HepG2 (cell line): ENCODE results near the gene RBCK1. TPM values are rescaled to one million over a fixed set of nuclear protein-coding genes. Genes with fewer than 3 reads are reported as not detected.

Experiments used
- ATF7-NPFF ChIP-seq: sonication (generic); formaldehyde crosslinking; IDR thresholded peaks from 2 replicates; pipeline ENCODE4 v1.8.1; 2023; ENCODE audit warnings: mild to moderate bottlenecking, low read depth, missing genetic modification reagents, moderate library complexity
- CREBL2 ChIP-seq: sonication (generic); formaldehyde crosslinking; IDR thresholded peaks from 2 replicates; pipeline ENCODE4 v1.8.1; 2023; ENCODE audit warnings: missing genetic modification reagents, mild to moderate bottlenecking, borderline replicate concordance
- ETV5 ChIP-seq: IDR thresholded peaks from 2 replicates; pipeline ENCODE4 v1.6.1; 2018; ENCODE audit warnings: missing biosample characterization, missing genetic modification reagents, inconsistent platforms, borderline replicate concordance
- GPN1 ChIP-seq: sonication (generic); formaldehyde crosslinking; IDR thresholded peaks from 2 replicates; pipeline ENCODE4 v1.5.1; 2020; ENCODE audit warnings: missing genetic modification reagents, borderline replicate concordance
- HNRNPL ChIP-seq: fragments of 200-400 bp; formaldehyde crosslinking; IDR thresholded peaks from 2 replicates; pipeline ENCODE4 v1.6.1; 2017; ENCODE audit warnings: mild to moderate bottlenecking, low read depth, low read length
- NFYB ChIP-seq: sonication (generic); formaldehyde crosslinking; IDR thresholded peaks from 2 replicates; pipeline ENCODE4 v1.4.0; 2020; ENCODE audit warnings: missing genetic modification reagents
- PHF8 ChIP-seq: sonication (generic); formaldehyde crosslinking; IDR thresholded peaks from 2 replicates; pipeline ENCODE4 v1.5.0; 2020; ENCODE audit warnings: missing genetic modification reagents
- PLSCR1 ChIP-seq: sonication (generic); formaldehyde crosslinking; IDR thresholded peaks from 2 replicates; pipeline ENCODE4 v1.5.0; 2020; ENCODE audit warnings: missing genetic modification reagents, mild to moderate bottlenecking, borderline replicate concordance
- SOX5 ChIP-seq: IDR thresholded peaks from 2 replicates; pipeline ENCODE4 v1.6.1; 2016; ENCODE audit warnings: borderline replicate concordance
- SP4 ChIP-seq: sonication (generic); formaldehyde crosslinking; IDR thresholded peaks from 2 replicates; pipeline ENCODE4 v1.8.1; 2023; ENCODE audit warnings: mild to moderate bottlenecking, missing genetic modification reagents
- SRSF9 ChIP-seq: fragments of 200-400 bp; formaldehyde crosslinking; IDR thresholded peaks from 2 replicates; pipeline ENCODE4 v1.6.1; 2018; ENCODE audit warnings: borderline replicate concordance, mild to moderate bottlenecking, low read depth, low read length; ENCODE audit not compliant: insufficient read depth, poor library complexity, severe bottlenecking
- TERF1 ChIP-seq: sonication (generic); formaldehyde crosslinking; IDR thresholded peaks from 2 replicates; pipeline ENCODE4 v1.8.0; 2022; ENCODE audit warnings: mild to moderate bottlenecking, missing genetic modification reagents, moderate library complexity
- U2AF2 ChIP-seq: fragments of 200-400 bp; formaldehyde crosslinking; IDR thresholded peaks from 2 replicates; pipeline ENCODE4 v1.6.1; 2017; ENCODE audit warnings: low read depth, mild to moderate bottlenecking, low read length
- ZMYM3 ChIP-seq: sonication (generic); formaldehyde crosslinking; IDR thresholded peaks from 2 replicates; pipeline ENCODE4 v1.5.1; 2020; ENCODE audit warnings: mild to moderate bottlenecking, missing genetic modification reagents
- ZNF274 ChIP-seq: sonication (generic); formaldehyde crosslinking; IDR thresholded peaks from 2 replicates; pipeline ENCODE4 v1.5.1; 2020; ENCODE audit warnings: mild to moderate bottlenecking, missing genetic modification reagents
- ZNF430 ChIP-seq: sonication (generic); formaldehyde crosslinking; IDR thresholded peaks from 2 replicates; pipeline ENCODE4 v1.9.0; 2021; ENCODE audit warnings: mild to moderate bottlenecking, missing genetic modification reagents
- ZNF496 ChIP-seq: sonication (generic); formaldehyde crosslinking; IDR thresholded peaks from 2 replicates; pipeline ENCODE4 v1.8.1; 2023; ENCODE audit warnings: mild to moderate bottlenecking, moderate library complexity, missing genetic modification reagents; ENCODE audit not compliant: insufficient replicate concordance
- ZNF552 ChIP-seq: sonication (generic); formaldehyde crosslinking; IDR thresholded peaks from 2 replicates; pipeline ENCODE4 v1.9.0; 2022; ENCODE audit warnings: missing genetic modification reagents, mild to moderate bottlenecking, borderline replicate concordance
- ZNF567 ChIP-seq: sonication (generic); formaldehyde crosslinking; IDR thresholded peaks from 2 replicates; pipeline ENCODE4 v1.8.1; 2023; ENCODE audit warnings: mild to moderate bottlenecking, missing genetic modification reagents, borderline replicate concordance
- ZNF598 ChIP-seq: sonication (generic); formaldehyde crosslinking; IDR thresholded peaks from 2 replicates; pipeline ENCODE4 v1.5.1; 2020; ENCODE audit warnings: mild to moderate bottlenecking, missing genetic modification reagents, borderline replicate concordance
- ZNF629 ChIP-seq: sonication (generic); formaldehyde crosslinking; conservative IDR thresholded peaks from 2 replicates; pipeline ENCODE4 v1.5.0; 2020; ENCODE audit warnings: missing genetic modification reagents
- ZNF720 ChIP-seq: sonication (generic); formaldehyde crosslinking; IDR thresholded peaks from 2 replicates; pipeline ENCODE4 v1.4.0; 2020; ENCODE audit warnings: missing genetic modification reagents
- polyA plus RNA-seq, 8 experiments: library from polyadenylated mRNA; depleted of rRNA in 3 of 8; stranded (reverse) in 7 of 8; unstranded in 1 of 8; fragments of >200 nt; fragmentation: Illumina TruSeq in 4 of 8; extraction: Trizol in 4 of 8; gene quantifications; 2 replicates each; pipeline versions ENCODE4 v1.2.1 to v1.2.3, GENCODE V29; 2011 to 2016; ENCODE audit warnings: low read depth in 4 of 8, missing spikeins in 1 of 8, mixed read lengths in 1 of 8; ENCODE audit not compliant: insufficient read depth in 1 of 8
- total RNA-seq, 5 experiments: library from RNA; depleted of rRNA; stranded (reverse); fragments of >200 nt; fragmentation: Illumina TruSeq; extraction: Trizol; gene quantifications; 2 replicates each; pipeline ENCODE4 v1.2.3, GENCODE V29; 2016; ENCODE audit warnings: low read depth in 1 of 5
- TF ChIP-seq, protein P1 (sequence below), 2 experiments: sonication (generic) in 1 of 2; formaldehyde crosslinking in 1 of 2; IDR thresholded peaks; 2 replicates each; pipeline versions ENCODE4 v1.5.1 to v1.6.1; 2011 to 2020; ENCODE audit warnings: borderline replicate concordance in 1 of 2, low read depth in 1 of 2, low read length in 1 of 2, mild to moderate bottlenecking in 1 of 2, missing genetic modification reagents in 1 of 2, moderate library complexity in 1 of 2

The RBCK1 gene
- total and polyA plus RNA-seq, 2 of the 13 experiments (the other 11 are each of a cell fraction or from before 2014, with no cell fraction given), result 149 to 215 TPM

DNA sequence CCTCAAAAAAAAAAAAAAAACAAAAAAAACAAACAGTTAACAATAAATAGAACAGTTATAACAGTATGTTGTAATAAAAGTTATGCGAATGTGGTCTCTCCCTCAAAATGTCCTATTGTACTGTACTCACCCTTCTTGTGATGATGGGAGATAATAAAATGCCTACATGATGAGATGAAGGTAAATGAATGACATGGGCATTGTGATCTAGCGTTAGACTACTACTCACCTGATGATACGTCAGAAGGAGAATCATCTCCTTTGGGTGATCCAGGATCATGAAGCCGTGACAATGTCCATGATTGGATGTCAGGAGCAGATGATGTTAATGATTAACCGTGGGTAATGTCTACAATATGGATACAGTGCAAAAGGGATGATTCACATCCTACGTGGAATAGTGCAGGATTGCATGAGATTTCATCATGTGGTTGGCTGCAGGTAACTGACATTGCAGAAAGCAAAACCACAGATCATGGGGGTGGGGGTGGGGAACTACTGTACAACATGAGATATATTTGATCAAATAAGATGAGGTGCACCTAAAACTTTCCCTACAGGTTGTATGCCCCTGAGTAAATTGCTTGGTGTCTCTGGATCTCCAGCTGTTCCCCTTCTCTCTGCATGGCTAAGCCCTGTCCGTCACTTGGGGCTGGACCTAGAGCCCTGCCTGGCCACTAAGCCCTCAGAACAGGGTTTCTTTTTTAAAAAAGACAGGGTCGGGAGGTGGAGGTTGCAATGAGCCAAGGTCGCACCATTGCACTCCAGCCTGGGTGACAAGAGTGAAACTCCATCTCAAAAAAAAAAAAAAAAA lies 6.2 kb upstream of the RBCK1 start (continued):
- TF ChIP-seq NFYB (CRISPR knock-in tag) (peak; percentile 87), ETV5 (CRISPR knock-in tag) (peak; percentile 79), ZNF720 (no peak), PHF8 (CRISPR knock-in tag) (peak; percentile 60), HNRNPL (no peak), ZNF629 (no peak), SOX5 (peak; percentile 94), GPN1 (CRISPR knock-in tag) (no peak), SRSF9 (no peak), ZNF496 (no peak), ZNF598 (CRISPR knock-in tag) (no peak), ZNF430 (CRISPR knock-in tag) (peak; percentile 55), U2AF2 (no peak), ZMYM3 (CRISPR knock-in tag) (no peak), ATF7-NPFF (no peak), ZNF552 (CRISPR knock-in tag) (no peak), ZNF567 (CRISPR knock-in tag) (no peak), PLSCR1 (no peak), TERF1 (CRISPR knock-in tag) (no peak), SP4 (no peak), CREBL2 (no peak), ZNF274 (no peak)
- TF ChIP-seq, protein P1, sequence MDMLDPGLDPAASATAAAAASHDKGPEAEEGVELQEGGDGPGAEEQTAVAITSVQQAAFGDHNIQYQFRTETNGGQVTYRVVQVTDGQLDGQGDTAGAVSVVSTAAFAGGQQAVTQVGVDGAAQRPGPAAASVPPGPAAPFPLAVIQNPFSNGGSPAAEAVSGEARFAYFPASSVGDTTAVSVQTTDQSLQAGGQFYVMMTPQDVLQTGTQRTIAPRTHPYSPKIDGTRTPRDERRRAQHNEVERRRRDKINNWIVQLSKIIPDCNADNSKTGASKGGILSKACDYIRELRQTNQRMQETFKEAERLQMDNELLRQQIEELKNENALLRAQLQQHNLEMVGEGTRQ (IDR thresholded peaks at IDR 0.05; ENCODE audit: low read depth, low read length), result peak; percentile 30; the same call in 1 of the 2 replicates
- TF ChIP-seq, protein P1 (CRISPR knock-in tag; IDR thresholded peaks at IDR 0.05; ENCODE audit: borderline replicate concordance), result 0 out of 2 replicates have a peak, but pooled peaks have one; percentile 17
